Mesenchymal stem cell (in vitro differentiated cells and primary cell): ENCODE data around the gene KIF6.
A peak's percentile ranks its signal among the peaks of the same experiment; 100 is the strongest.

Source experiments
- DNase-seq: peaks from one replicate; pipeline ENCODE4 v3.0.0-alpha.2; 2013
- H2AFZ ChIP-seq: one replicate; pipeline ENCODE4 v1.6.1; 2013; ENCODE audit warnings: low read depth, mild to moderate bottlenecking, control low read depth, inconsistent platforms, low read length, moderate library complexity
- H2AK5ac ChIP-seq: 2 replicates; pipeline ENCODE4 v1.6.1; 2013; ENCODE audit warnings: low read length, moderate library complexity, mild to moderate bottlenecking, inconsistent platforms; ENCODE audit not compliant: severe bottlenecking
- H2BK120ac ChIP-seq: one replicate; pipeline ENCODE4 v1.6.1; 2013; ENCODE audit warnings: low read depth, mild to moderate bottlenecking, inconsistent platforms, low read length, moderate library complexity
- H2BK12ac ChIP-seq, 2 experiments: one replicate each; pipeline ENCODE4 v1.6.1; 2013; ENCODE audit warnings: inconsistent platforms in 2 of 2, low read length in 2 of 2, mild to moderate bottlenecking in 2 of 2, moderate library complexity in 2 of 2, control low read depth in 1 of 2
- H2BK15ac ChIP-seq: one replicate; pipeline ENCODE4 v1.6.1; 2013; ENCODE audit warnings: mild to moderate bottlenecking, low read depth, inconsistent platforms; ENCODE audit not compliant: poor library complexity, severe bottlenecking
- H2BK5ac ChIP-seq: 2 replicates; pipeline ENCODE4 v1.6.1; 2013; ENCODE audit warnings: low read depth, mild to moderate bottlenecking, low read length, control low read depth, inconsistent platforms; ENCODE audit not compliant: poor library complexity, severe bottlenecking
- H3K14ac ChIP-seq, 2 experiments: one replicate each; pipeline ENCODE4 v1.6.1; 2013; ENCODE audit warnings: inconsistent platforms in 2 of 2, low read length in 2 of 2, control low read depth in 1 of 2, mild to moderate bottlenecking in 1 of 2, moderate library complexity in 1 of 2
- H3K18ac ChIP-seq, 2 experiments: one replicate each; pipeline ENCODE4 v1.6.1; 2013; ENCODE audit warnings: inconsistent platforms in 2 of 2, low read length in 2 of 2, control low read depth in 1 of 2, low read depth in 1 of 2, mild to moderate bottlenecking in 1 of 2
- H3K23ac ChIP-seq, 2 experiments: one replicate each; pipeline ENCODE4 v1.6.1; 2013; ENCODE audit warnings: inconsistent platforms in 2 of 2, low read length in 2 of 2, mild to moderate bottlenecking in 2 of 2, moderate library complexity in 2 of 2, control low read depth in 1 of 2
- H3K27ac ChIP-seq: 2 replicates; pipeline ENCODE4 v1.5.1; 2013; ENCODE audit warnings: mild to moderate bottlenecking, moderate library complexity, low read length, control low read depth, inconsistent platforms; ENCODE audit not compliant: poor library complexity, severe bottlenecking
- H3K27me3 ChIP-seq, 2 experiments: 2 replicates each; pipeline versions ENCODE4 v1.6.1 to v1.7.0; 2013; ENCODE audit warnings: low read length in 2 of 2, mild to moderate bottlenecking in 2 of 2, moderate library complexity in 2 of 2, control low read depth in 1 of 2, inconsistent platforms in 1 of 2; ENCODE audit not compliant: control insufficient read depth in 1 of 2, insufficient read depth in 1 of 2
- H3K36me3 ChIP-seq, 2 experiments: 2 replicates each; pipeline versions ENCODE4 v1.6.1 to v1.7.0; 2013; ENCODE audit warnings: low read length in 2 of 2, control low read depth in 1 of 2, inconsistent platforms in 1 of 2, low read depth in 1 of 2, mild to moderate bottlenecking in 1 of 2; ENCODE audit not compliant: insufficient read depth in 2 of 2, control insufficient read depth in 1 of 2
- H3K4ac ChIP-seq, 2 experiments: one replicate each; pipeline ENCODE4 v1.6.1; 2013; ENCODE audit warnings: inconsistent platforms in 2 of 2, low read length in 2 of 2, mild to moderate bottlenecking in 2 of 2, moderate library complexity in 2 of 2, control low read depth in 1 of 2, low read depth in 1 of 2
- H3K4me1 ChIP-seq: 2 replicates; pipeline ENCODE4 v1.6.1; 2013; ENCODE audit warnings: low read depth, low read length, control low read depth; ENCODE audit not compliant: control insufficient read depth, insufficient read depth
- H3K4me2 ChIP-seq: 2 replicates; pipeline ENCODE4 v1.6.1; 2013; ENCODE audit warnings: low read length, mild to moderate bottlenecking, inconsistent platforms; ENCODE audit not compliant: poor library complexity, severe bottlenecking
- H3K4me3 ChIP-seq, 2 experiments: 2 replicates each; pipeline versions ENCODE4 v1.5.1 to v1.7.0; 2013; ENCODE audit warnings: low read length in 2 of 2, mild to moderate bottlenecking in 2 of 2, control low read depth in 1 of 2, low read depth in 1 of 2; ENCODE audit not compliant: insufficient read depth in 1 of 2
- H3K79me1 ChIP-seq: replicated peaks from 2 replicates; pipeline ENCODE4 v1.6.1; 2013; ENCODE audit warnings: mild to moderate bottlenecking, control low read depth, low read length, inconsistent platforms; ENCODE audit not compliant: poor library complexity, severe bottlenecking
- H3K9ac ChIP-seq: 2 replicates; pipeline ENCODE4 v1.7.0; 2013; ENCODE audit warnings: mild to moderate bottlenecking, low read length, moderate library complexity
- H3K9me3 ChIP-seq: 2 replicates; pipeline ENCODE4 v1.7.0; 2013; ENCODE audit warnings: mild to moderate bottlenecking, low read length; ENCODE audit not compliant: control insufficient read depth
- H4K8ac ChIP-seq: one replicate; pipeline ENCODE4 v1.6.1; 2013; ENCODE audit warnings: inconsistent platforms, mild to moderate bottlenecking, low read length, moderate library complexity
- H4K91ac ChIP-seq: one replicate; pipeline ENCODE4 v1.6.1; 2013; ENCODE audit warnings: mild to moderate bottlenecking, low read length, inconsistent platforms
- WGBS: methylation state at CpG from one replicate; pipeline ENCODE4 v1.1.7; 2013; ENCODE audit warnings: mixed read lengths; 5-methylcytosine and 5-hydroxymethylcytosine counted together

KIF6 gene

GRCh38 chr6:39654121-39654520 lies 71.1 kb downstream of the KIF6 start:
- Histone ChIP-seq H4K91ac (no peak overlapping the region), H2BK120ac (no peak overlapping the region), H2BK12ac (no peak overlapping the region), H3K14ac (no peak overlapping the region), H3K4me3 (no peak overlapping the region), H2AK5ac (no peak overlapping the region), H3K4me2 (no peak overlapping the region), H3K18ac (no peak overlapping the region), H2AFZ (no peak overlapping the region), H3K4ac (no peak overlapping the region), H3K27ac (no peak overlapping the region), H2BK5ac (no peak overlapping the region), H3K36me3 (no peaks in the 10 kb centered on the region), H2BK15ac (no peak overlapping the region), H3K9ac (no peak overlapping the region), H4K8ac (no peak overlapping the region), H3K23ac (no peak overlapping the region), H3K79me1 (no peaks in the 10 kb centered on the region), H3K27me3 (no peaks in the 10 kb centered on the region), H3K9me3 (no peaks in the 10 kb centered on the region), H3K4me1 (no peaks in the 10 kb centered on the region)
- 93% methylated on average over 1 of the region's 1 CpG for WGBS
- no peak for DNase-seq

- Histone ChIP-seq H2BK5ac (no peak overlapping the region), H3K4me2 (no peak overlapping the region), H3K27ac (no peak overlapping the region), H2AFZ (no peak overlapping the region), H3K27me3 (no peaks in the 10 kb centered on the region), H2AK5ac (no peak overlapping the region), H4K91ac (no peak overlapping the region), H2BK12ac (no peak overlapping the region), H3K14ac (no peak overlapping the region), H3K23ac (no peak overlapping the region), H3K4me3 (no peak overlapping the region), H4K8ac (no peak overlapping the region), H3K36me3 (no peaks in the 10 kb centered on the region), H3K18ac (no peak overlapping the region), H3K79me1 (no peaks in the 10 kb centered on the region), H3K4ac (no peak overlapping the region), H2BK15ac (no peak overlapping the region), H2BK120ac (no peak overlapping the region), H3K9me3 (no peaks in the 10 kb centered on the region), H3K4me1 (no peaks in the 10 kb centered on the region), H3K9ac (no peak overlapping the region)
- DNase-seq, result no peak
- 63% methylated on average over 2 of the region's 2 CpGs for WGBS
Observed at GRCh38 chr6:39653612-39654011, 71.6 kb downstream of the KIF6 start.

GRCh38 chr6:39649996-39650395 lies 75.2 kb downstream of the KIF6 start:
- Histone ChIP-seq H2AK5ac (no peak overlapping the region), H3K18ac (no peak overlapping the region), H2BK15ac (no peak overlapping the region), H3K9me3 (no peaks in the 10 kb centered on the region), H3K79me1 (no peaks in the 10 kb centered on the region), H3K23ac (no peak overlapping the region), H4K8ac (no peak overlapping the region), H2BK120ac (no peak overlapping the region), H2BK5ac (no peak overlapping the region), H3K36me3 (no peaks in the 10 kb centered on the region), H3K4me2 (no peak overlapping the region), H3K4me3 (no peak overlapping the region), H3K14ac (no peak overlapping the region), H3K9ac (no peak overlapping the region), H3K4me1 (no peaks in the 10 kb centered on the region), H3K27me3 (no peaks in the 10 kb centered on the region), H2AFZ (no peak overlapping the region), H2BK12ac (no peak overlapping the region), H3K27ac (no peak overlapping the region), H4K91ac (no peak overlapping the region), H3K4ac (no peak overlapping the region)
- DNase-seq, result no peak
- 92% methylated on average over 1 of the region's 2 CpGs for WGBS

- Histone ChIP-seq H3K79me1 (no peaks in the 10 kb centered on the region), H3K23ac (no peak overlapping the region), H2BK5ac (no peak overlapping the region), H3K14ac (no peak overlapping the region), H2BK12ac (no peak overlapping the region), H3K9ac (no peak overlapping the region), H2AFZ (no peak overlapping the region), H3K4me2 (no peak overlapping the region), H3K18ac (no peak overlapping the region), H3K9me3 (no peaks in the 10 kb centered on the region), H3K27ac (no peak overlapping the region), H3K27me3 (no peaks in the 10 kb centered on the region), H3K36me3 (no peaks in the 10 kb centered on the region), H4K91ac (no peak overlapping the region), H2AK5ac (no peak overlapping the region), H4K8ac (peak overlapping the region; percentile 37), H3K4ac (peak overlapping the region in 1 of 2 experiments; percentile 26), H3K4me3 (peak overlapping the region in 1 of 2 experiments; percentile 30), H2BK120ac (peak overlapping the region; percentile 79), H2BK15ac (no peak overlapping the region), H3K4me1 (no peaks in the 10 kb centered on the region)
- WGBS, result 95% methylated on average over 5 of the region's 5 CpGs
- no peak for DNase-seq
Observed at GRCh38 chr6:39646751-39647420, 78.3 kb downstream of the KIF6 start.
